Activated gamma-delta T cell treated with anti-CD3 and anti-CD28 coated beads, Interleukin-2, amount 50 U/mL, for 16 hours (primary cell): Measurements from ENCODE around the gene COLEC12.

ENCODE experiments used
- DNase-seq: peaks from one replicate; pipeline ENCODE4 v3.0.0-alpha.2; 2020; ENCODE audit warnings: low read depth

COLEC12 gene

GRCh38 chr18:274313-274712 is 226.2 kb downstream of the COLEC12 start:
- no peak for DNase-seq

- no peak for DNase-seq
Observed at GRCh38 chr18:273525-273924, 227.0 kb downstream of the COLEC12 start.

GRCh38 chr18:272650-273049 is 227.9 kb downstream of the COLEC12 start:
- no peak for DNase-seq

- DNase-seq: no peak
Observed at GRCh38 chr18:269480-270095, 230.9 kb downstream of the COLEC12 start.

- peak; percentile 92 for DNase-seq
Observed at GRCh38 chr18:267688-268552, 232.6 kb downstream of the COLEC12 start, which contains the start of gene THOC1. Gene THOC1 (minus strand): TSS chr18:268047. CDS start chr18:268019, 28 bp downstream.

- no peak for DNase-seq
Observed at GRCh38 chr18:267380-267687, 233.2 kb downstream of the COLEC12 start.
